Measurements from ENCODE around the gene GARRE1. TPM values are rescaled to one million over a fixed set of nuclear protein-coding genes. Genes with fewer than 3 reads are reported as not detected.

GARRE1 gene
- total and polyA plus RNA-seq, 4 donors: 6.7 to 69.0 (median 14.7) TPM

DNA sequence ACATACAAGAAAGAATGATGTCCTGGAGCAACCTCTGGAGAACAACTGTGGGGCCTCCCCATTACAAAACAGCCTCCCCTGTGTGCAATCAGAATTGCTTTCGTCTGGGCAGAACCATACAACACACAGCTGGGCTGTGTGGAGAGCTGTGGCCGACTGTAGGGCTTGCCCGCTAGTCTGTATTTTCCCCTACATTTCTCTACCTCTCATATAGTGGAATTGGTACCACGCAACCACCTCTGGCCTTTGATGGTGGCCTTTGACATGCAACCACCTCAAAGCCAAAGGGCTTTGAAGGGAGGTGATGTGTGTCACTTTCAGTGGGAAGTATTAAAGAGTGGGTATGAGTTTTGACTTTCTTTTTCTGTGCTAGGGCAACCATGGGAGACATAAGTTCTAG lies 34.0 kb downstream of the GARRE1 start:
- Histone ChIP-seq H3K36me3 (ENCODE audit: control insufficient read depth in 4 of 4, insufficient read depth in 4 of 4, low read length in 4 of 4) (peaks cover 0 to 3% (median 0%) of the 10 kb centered on the region in 4 donors), H3K4me1 (ENCODE audit: control insufficient read depth in 5 of 5, insufficient read depth in 5 of 5, low read length in 5 of 5) (peaks cover 0 to 2% (median 0%) of the 10 kb centered on the region in 5 donors), H3K9me3 (ENCODE audit: control insufficient read depth in 4 of 4, insufficient read depth in 3 of 4, low read length in 3 of 4) (no peaks in the 10 kb centered on the region), H3K27me3 (ENCODE audit: control insufficient read depth in 3 of 3, insufficient read depth in 3 of 3, low read length in 2 of 3) (no peaks in the 10 kb centered on the region), H3K9ac (ENCODE audit: insufficient read depth in 1 of 2, low read length in 2 of 2) (no peak overlapping the region), H3K27ac (ENCODE audit: low read depth in 1 of 2, low read length in 1 of 2) (no peak overlapping the region), H3K4me3 (no peak overlapping the region)
- TF ChIP-seq, protein P1, sequence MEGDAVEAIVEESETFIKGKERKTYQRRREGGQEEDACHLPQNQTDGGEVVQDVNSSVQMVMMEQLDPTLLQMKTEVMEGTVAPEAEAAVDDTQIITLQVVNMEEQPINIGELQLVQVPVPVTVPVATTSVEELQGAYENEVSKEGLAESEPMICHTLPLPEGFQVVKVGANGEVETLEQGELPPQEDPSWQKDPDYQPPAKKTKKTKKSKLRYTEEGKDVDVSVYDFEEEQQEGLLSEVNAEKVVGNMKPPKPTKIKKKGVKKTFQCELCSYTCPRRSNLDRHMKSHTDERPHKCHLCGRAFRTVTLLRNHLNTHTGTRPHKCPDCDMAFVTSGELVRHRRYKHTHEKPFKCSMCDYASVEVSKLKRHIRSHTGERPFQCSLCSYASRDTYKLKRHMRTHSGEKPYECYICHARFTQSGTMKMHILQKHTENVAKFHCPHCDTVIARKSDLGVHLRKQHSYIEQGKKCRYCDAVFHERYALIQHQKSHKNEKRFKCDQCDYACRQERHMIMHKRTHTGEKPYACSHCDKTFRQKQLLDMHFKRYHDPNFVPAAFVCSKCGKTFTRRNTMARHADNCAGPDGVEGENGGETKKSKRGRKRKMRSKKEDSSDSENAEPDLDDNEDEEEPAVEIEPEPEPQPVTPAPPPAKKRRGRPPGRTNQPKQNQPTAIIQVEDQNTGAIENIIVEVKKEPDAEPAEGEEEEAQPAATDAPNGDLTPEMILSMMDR (IDR thresholded peaks at IDR 0.05; ENCODE audit: control extremely low read depth, extremely low read depth): no peak
- WGBS, 2 donors: 88 to 94% methylated on average over 4 of the region's 4 CpGs
- DNase-seq (no peak), ATAC-seq (ENCODE audit: insufficient read depth, low FRiP score) (no peak)

DNA sequence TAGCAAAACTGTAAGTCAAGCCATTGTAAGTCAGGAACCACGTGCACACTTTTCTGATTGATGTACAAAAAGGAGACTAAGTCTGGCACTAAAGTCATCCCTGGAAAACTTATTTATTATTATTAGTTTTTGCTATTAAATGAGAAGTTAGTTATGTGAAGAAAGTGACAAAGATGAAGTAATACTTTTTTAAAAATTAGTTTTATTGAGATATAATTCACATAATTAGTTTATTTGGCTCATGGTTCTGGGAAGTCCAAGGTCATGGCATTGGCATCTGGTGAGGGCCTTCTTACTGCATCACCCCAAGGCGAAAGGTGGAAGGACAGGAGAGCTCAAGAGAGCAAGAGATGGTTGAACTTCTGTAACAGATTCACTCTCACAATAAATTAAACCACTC lies 36.9 kb downstream of the GARRE1 start:
- Histone ChIP-seq H3K27ac (ENCODE audit: low read depth in 1 of 2, low read length in 1 of 2) (no peak overlapping the region), H3K4me3 (no peak overlapping the region), H3K9ac (ENCODE audit: insufficient read depth in 1 of 2, low read length in 2 of 2) (no peak overlapping the region), H3K27me3 (ENCODE audit: control insufficient read depth in 3 of 3, insufficient read depth in 3 of 3, low read length in 2 of 3) (no peaks in the 10 kb centered on the region), H3K4me1 (ENCODE audit: control insufficient read depth in 5 of 5, insufficient read depth in 5 of 5, low read length in 5 of 5) (peaks cover 0 to 2% (median 0%) of the 10 kb centered on the region in 5 donors), H3K9me3 (ENCODE audit: control insufficient read depth in 4 of 4, insufficient read depth in 3 of 4, low read length in 3 of 4) (no peaks in the 10 kb centered on the region), H3K36me3 (ENCODE audit: control insufficient read depth in 4 of 4, insufficient read depth in 4 of 4, low read length in 4 of 4) (no peaks in the 10 kb centered on the region)
- TF ChIP-seq, protein P1 (IDR thresholded peaks at IDR 0.05; ENCODE audit: control extremely low read depth, extremely low read depth): no peak
- DNase-seq: no peak
- ATAC-seq (ENCODE audit: insufficient read depth, low FRiP score): no peak
- 95 to 97% methylated on average over 2 of the region's 2 CpGs for WGBS, 2 donors

DNA sequence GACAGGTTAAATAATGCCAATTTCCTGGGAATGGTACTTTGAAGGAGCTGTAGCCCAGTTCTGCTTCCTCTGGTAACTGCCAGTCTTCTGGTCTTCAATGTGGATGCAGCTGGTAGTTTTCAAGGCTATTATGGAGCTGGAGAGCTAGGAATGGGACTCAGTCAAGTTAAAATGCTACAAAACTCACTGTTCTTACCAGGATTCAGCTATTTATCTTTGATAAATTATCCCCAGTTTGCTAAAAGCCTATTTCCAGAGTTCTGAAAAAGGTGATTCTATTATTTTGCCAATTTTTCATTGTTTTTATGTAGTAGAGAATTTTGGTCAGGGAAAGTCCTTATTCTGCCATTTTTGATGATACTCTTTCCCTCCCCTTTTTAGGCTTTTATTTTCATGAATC lies 40.7 kb downstream of the GARRE1 start:
- TF ChIP-seq, protein P1 (IDR thresholded peaks at IDR 0.05; ENCODE audit: control extremely low read depth, extremely low read depth): no peak
- no peak overlapping the region for H3K4me3 ChIP-seq
- H3K27ac ChIP-seq (ENCODE audit: low read depth in 1 of 2, low read length in 1 of 2): no peak overlapping the region
- H3K4me1 ChIP-seq (ENCODE audit: control insufficient read depth in 5 of 5, insufficient read depth in 5 of 5, low read length in 5 of 5): peaks cover 0 to 3% (median 0%) of the 10 kb centered on the region in 5 donors
- DNase-seq (no peak), ATAC-seq (ENCODE audit: insufficient read depth, low FRiP score) (no peak)
- no peaks in the 10 kb centered on the region for H3K9me3 ChIP-seq (ENCODE audit: control insufficient read depth in 4 of 4, insufficient read depth in 3 of 4, low read length in 3 of 4)
- peaks cover 0 to 6% (median under 1%) of the 10 kb centered on the region in 4 donors for H3K36me3 ChIP-seq (ENCODE audit: control insufficient read depth in 4 of 4, insufficient read depth in 4 of 4, low read length in 4 of 4)
- H3K9ac ChIP-seq (ENCODE audit: insufficient read depth in 1 of 2, low read length in 2 of 2): no peak overlapping the region
- H3K27me3 ChIP-seq (ENCODE audit: control insufficient read depth in 3 of 3, insufficient read depth in 3 of 3, low read length in 2 of 3): no peaks in the 10 kb centered on the region

DNA sequence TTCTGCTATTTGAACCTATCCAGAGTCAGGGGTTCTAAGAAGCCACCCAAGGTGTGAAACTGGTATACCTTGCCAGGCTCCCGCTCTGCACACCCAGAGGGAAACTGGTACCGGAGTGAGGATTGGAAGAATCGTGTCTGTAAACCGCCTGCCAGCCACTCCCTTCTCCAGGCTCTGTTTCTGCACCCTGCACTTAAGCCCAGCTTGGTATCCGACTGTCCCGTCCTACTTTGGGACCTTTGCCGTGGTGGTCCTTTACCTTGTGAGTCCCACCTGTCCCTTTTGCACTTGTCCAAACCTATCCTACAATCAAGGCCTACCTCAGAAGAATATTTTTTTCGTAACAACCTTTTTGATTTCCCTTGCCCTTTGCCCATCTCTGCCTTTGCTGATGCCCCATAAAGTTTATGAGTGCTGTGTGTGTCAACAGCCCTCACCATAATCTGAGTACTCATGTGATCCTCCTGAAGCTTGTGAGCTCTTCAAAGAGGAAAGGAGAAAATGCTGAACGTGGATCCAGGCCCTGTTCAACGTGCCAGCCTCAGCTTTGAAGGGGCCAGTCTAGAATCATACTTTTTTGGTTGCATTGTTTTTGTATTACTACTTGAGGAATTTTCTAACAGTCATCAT lies 44.7 kb downstream of the GARRE1 start:
- Histone ChIP-seq H3K4me3 (no peak overlapping the region), H3K4me1 (ENCODE audit: control insufficient read depth in 5 of 5, insufficient read depth in 5 of 5, low read length in 5 of 5) (peaks cover 0 to 4% (median 0%) of the 10 kb centered on the region in 5 donors), H3K27ac (ENCODE audit: low read depth in 1 of 2, low read length in 1 of 2) (peak overlapping the region in 1 of 2 donors; percentile 31), H3K9ac (ENCODE audit: insufficient read depth in 1 of 2, low read length in 2 of 2) (no peak overlapping the region), H3K9me3 (ENCODE audit: control insufficient read depth in 4 of 4, insufficient read depth in 3 of 4, low read length in 3 of 4) (peaks cover 0 to 2% (median 0%) of the 10 kb centered on the region in 4 donors), H3K27me3 (ENCODE audit: control insufficient read depth in 3 of 3, insufficient read depth in 3 of 3, low read length in 2 of 3) (no peaks in the 10 kb centered on the region), H3K36me3 (ENCODE audit: control insufficient read depth in 4 of 4, insufficient read depth in 4 of 4, low read length in 4 of 4) (peaks cover 0 to 12% (median 4%) of the 10 kb centered on the region in 4 donors)
- ATAC-seq (ENCODE audit: insufficient read depth, low FRiP score) (no peak), DNase-seq (no peak)
- TF ChIP-seq, protein P1 (IDR thresholded peaks at IDR 0.05; ENCODE audit: control extremely low read depth, extremely low read depth): no peak
- WGBS, 2 donors: 88 to 90% methylated on average over 10 of the region's 10 CpGs

Measured in lung (tissue), 12 donors.